DOHH2 (cell line): ENCODE results near the gene VAPB.

Source experiments
- EZH2phosphoT487 ChIP-seq: fragments of 200-600 bp; sonication (generic); IDR thresholded peaks from 2 replicates; pipeline ENCODE4 v1.6.1; 2017; ENCODE audit warnings: borderline replicate concordance, mild to moderate bottlenecking, antibody characterized with exemption, low read length, moderate library complexity, mixed read lengths
- TF ChIP-seq, protein P1 (sequence below): fragments of 200-600 bp; sonication (generic); IDR thresholded peaks from one replicate; pipeline ENCODE4 v1.5.1; 2014; ENCODE audit warnings: antibody characterized with exemption, mild to moderate bottlenecking, low read depth, low read length; ENCODE audit not compliant: poor library complexity, severe bottlenecking

DNA sequence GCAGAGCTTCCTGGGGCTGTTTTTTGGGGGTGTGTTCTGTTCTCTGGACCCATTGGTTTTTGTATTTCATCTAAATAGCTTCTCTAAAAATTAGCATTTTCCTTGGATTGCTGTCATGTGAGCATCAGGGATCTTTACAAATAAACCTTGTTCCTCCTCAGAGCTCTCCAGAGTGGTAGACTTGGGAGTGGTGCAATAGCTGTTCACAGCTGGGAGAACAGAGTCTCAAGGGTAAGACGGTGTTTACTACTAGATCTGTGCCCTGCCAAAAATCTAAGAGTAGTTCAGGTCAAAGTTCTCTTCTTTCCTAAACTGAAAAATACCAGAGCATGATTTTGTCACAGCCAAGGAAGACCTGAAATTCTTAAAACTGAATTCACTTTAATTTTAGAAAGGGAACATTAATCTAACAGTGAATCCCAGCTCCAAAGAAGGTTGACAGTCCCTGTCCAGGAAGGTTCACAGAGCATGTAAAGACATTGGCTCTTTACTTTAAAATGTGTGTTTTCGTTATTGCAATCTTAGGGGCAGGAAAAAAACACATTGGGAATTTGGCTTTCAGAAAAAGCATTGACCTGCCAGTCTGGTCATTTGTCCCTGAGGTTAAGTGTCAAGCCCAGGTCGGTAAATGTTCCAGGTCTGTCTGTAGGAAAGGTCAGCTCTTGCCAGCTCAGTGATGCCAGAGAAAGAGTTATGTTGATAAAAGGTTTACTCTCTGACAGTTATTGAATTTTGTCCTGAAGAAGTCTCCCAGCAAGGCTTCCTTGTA is 43.3 kb downstream of the VAPB start:
- TF ChIP-seq, protein P1, sequence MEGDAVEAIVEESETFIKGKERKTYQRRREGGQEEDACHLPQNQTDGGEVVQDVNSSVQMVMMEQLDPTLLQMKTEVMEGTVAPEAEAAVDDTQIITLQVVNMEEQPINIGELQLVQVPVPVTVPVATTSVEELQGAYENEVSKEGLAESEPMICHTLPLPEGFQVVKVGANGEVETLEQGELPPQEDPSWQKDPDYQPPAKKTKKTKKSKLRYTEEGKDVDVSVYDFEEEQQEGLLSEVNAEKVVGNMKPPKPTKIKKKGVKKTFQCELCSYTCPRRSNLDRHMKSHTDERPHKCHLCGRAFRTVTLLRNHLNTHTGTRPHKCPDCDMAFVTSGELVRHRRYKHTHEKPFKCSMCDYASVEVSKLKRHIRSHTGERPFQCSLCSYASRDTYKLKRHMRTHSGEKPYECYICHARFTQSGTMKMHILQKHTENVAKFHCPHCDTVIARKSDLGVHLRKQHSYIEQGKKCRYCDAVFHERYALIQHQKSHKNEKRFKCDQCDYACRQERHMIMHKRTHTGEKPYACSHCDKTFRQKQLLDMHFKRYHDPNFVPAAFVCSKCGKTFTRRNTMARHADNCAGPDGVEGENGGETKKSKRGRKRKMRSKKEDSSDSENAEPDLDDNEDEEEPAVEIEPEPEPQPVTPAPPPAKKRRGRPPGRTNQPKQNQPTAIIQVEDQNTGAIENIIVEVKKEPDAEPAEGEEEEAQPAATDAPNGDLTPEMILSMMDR = no peak
- TF ChIP-seq EZH2phosphoT487 = no peak
